Pons (tissue), 1 donor: ENCODE results near the gene CD96.
"Not testable (repeated sequence)": the region's sequence is repeated elsewhere in the genome, so short reads cannot be mapped to it uniquely, and the experiment has no call there.

ENCODE experiments used
- DNase-seq: peaks from one replicate; pipeline ENCODE4 v3.0.0-alpha.2; 2016; ENCODE audit warnings: low spot score

CD96 gene

GRCh38 chr3:111561902-111562301 lies 19.9 kb downstream of the CD96 start:
- DNase-seq, result not testable (repeated sequence)

GRCh38 chr3:111566844-111567243 lies 24.8 kb downstream of the CD96 start:
- DNase-seq, result no peak

GRCh38 chr3:111568355-111568754 lies 26.4 kb downstream of the CD96 start:
- no peak for DNase-seq

DNA sequence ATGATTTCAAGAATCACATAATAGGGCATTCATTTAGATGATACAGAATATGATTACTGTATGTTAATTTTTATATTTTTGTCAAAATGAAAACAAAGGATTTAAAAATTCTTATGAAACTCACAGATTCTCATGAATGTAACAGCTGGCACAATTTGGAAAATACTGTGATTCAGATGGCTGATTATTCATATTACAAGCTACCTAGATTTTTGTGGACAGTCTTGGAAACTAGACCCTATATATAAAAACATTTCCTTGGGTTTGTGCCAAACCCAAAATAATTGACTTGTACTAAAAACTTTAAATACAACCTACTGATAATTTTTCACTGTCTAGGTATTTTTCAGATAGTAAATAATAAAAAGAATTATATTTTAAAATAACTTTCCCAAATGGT lies 26.9 kb downstream of the CD96 start:
- DNase-seq, result no peak

- no peak for DNase-seq
These were observed 28.5 kb downstream of the CD96 start for GRCh38 chr3:111570404-111571030.

- DNase-seq, result no peak
These were observed 29.3 kb downstream of the CD96 start for GRCh38 chr3:111571282-111571681.

- no peak for DNase-seq
These were observed 30.0 kb downstream of the CD96 start for GRCh38 chr3:111571907-111572460.

- no peak for DNase-seq
These were observed 35.1 kb downstream of the CD96 start for GRCh38 chr3:111577113-111577512.

DNA sequence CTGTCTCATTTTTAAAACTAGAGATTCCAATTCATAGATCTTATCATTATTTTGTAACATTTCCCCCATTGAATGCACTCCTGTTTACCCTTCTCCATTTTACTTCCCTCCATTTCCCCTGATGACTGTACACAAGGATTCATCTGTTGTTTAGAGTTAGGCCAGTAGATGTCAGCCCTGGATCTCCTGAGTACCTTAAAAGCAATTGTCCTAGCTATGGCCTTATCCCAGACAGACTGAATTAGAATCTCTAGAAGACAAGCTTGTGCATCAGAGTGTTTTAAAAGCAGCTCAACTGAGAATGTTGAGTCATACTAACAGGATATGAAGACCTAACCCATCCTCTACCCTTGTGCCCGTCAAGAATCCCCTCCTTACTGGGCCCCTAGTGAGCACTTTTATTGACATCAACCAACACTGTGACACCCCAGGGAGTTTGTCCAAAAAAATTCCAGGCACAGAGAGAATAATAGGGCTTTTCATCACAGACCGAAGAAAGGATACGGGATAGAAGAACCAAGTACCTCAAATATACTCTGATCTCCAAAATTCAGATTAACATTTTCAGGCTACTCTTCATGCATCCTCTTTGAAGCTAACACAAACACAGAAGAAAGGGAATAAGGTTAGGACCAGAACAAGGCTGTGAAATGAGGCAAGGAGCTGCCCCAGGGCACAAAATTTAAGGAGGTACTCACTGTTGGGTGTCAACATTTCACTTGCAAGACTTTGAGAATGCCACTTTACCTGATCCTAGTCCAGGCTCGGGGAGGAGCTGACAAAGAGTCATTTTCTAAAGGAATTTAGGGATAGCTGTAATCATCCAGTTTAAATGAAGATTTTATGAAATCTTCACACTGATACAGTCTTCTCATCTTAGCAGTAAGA lies 36.0 kb downstream of the CD96 start:
- DNase-seq, result peak; percentile 48

DNA sequence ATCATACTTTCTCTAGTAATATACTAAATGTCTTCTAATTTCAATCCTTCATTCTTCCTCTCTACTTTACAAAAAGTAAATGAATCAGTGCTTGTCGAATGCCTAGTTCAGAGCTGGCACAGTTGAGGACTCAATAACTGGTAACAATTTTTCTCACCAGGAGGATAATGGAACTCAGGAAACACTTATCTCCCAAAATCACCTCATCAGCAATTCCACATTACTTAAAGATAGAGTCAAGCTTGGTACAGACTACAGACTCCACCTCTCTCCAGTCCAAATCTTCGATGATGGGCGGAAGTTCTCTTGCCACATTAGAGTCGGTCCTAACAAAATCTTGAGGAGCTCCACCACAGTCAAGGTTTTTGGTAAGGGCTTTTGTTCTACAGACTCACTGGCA lies 36.9 kb downstream of the CD96 start:
- DNase-seq, result no peak

DNA sequence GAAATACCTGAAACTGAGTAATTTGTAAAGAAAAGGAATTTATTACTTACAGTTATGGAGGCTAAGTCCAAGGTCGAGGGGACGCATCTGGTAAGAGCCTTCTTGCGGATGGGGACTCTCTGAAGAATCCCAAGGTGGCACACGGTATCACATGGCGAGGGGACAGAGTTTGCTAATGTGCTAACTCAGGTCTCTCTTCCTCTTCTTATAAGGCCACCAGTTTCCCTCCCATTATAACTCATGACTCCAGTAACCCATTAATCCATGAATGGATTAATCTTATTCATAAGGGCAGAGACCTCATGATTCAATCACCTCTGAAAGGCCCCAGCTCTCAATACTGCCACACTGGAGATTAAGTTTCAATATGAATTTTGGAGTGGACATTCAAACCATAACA lies 37.5 kb downstream of the CD96 start:
- DNase-seq, result no peak

- DNase-seq, result no peak
These were observed 39.6 kb downstream of the CD96 start for GRCh38 chr3:111581403-111582119.

DNA sequence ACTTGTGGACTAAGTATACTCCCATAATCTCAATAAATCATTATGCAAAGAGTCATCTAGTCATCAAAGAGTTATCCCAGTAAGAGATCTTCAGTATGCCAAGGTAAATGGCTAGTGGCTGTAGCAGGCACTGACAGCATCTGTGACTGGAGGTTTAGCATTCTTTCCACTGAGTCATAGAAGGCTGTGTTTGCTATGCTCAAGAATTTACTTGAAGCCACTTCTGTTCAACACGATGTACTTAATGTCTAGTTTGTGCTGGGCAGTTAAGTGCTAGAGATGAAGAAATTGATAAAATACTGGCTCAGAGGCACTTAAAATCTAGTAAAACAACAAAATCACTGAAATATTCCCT lies 40.1 kb downstream of the CD96 start:
- DNase-seq, result no peak

- no peak for DNase-seq
These were observed 42.7 kb downstream of the CD96 start for GRCh38 chr3:111584744-111585143.

- no peak for DNase-seq
These were observed 43.2 kb downstream of the CD96 start for GRCh38 chr3:111585217-111585616.

DNA sequence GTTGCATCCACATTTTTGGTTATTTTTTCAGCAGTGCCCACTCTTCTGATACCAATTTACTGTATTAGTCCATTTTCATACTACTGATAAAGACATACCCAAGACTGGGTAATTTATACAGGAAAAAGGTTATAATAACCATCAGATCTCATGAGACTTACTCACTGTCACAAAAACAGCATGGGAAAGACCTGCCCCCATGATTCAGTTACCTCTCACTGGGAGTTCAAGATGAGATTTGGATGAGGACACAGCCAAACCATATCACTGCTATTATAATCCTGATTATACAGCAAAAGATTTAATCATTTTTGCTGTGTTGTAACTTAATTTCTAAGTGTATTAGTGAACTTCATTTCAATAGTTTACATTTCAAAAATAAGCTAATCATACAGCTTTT lies 46.5 kb downstream of the CD96 start:
- DNase-seq, result no peak

DNA sequence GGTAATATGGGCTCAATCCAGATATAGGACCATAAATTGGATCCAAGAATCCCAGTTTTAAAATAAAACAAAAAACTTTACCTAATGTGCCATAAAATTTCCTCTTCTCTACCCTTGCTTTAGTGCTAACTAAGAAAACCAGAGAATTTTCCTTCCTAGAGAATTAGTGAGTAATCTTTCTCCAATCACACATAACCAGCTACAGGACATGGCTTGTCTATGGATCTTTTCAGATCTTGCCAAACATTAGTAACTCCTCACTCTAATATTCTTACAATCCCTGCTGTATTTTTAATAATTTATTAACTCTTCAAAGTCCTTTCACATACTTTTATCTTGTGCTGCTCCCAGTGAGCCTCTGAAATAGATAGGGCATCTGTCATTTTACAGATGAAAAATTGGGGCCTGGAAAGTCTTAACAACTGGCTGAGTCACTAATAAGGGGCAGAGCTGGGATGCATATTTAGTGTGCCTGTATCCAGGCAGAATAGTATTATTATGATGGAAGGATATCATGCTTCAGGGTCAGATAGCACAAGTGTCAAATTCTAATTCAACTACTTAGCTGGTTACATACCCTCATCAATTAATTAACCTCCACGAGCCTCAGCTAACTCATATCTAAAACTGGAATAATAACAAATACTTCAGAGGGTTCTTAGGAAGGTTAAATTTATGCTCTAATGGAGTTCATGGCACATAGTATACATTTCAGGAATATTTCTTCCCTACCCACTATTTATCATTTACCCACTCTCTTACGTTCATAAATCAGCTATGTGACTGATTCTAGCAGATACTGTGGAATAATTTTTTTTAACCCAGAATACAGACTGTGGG lies 47.5 kb downstream of the CD96 start:
- DNase-seq, result no peak

- no peak for DNase-seq
These were observed 48.1 kb downstream of the CD96 start for GRCh38 chr3:111590143-111590491.

GRCh38 chr3:111591555-111591954 lies 49.6 kb downstream of the CD96 start:
- no peak for DNase-seq

DNA sequence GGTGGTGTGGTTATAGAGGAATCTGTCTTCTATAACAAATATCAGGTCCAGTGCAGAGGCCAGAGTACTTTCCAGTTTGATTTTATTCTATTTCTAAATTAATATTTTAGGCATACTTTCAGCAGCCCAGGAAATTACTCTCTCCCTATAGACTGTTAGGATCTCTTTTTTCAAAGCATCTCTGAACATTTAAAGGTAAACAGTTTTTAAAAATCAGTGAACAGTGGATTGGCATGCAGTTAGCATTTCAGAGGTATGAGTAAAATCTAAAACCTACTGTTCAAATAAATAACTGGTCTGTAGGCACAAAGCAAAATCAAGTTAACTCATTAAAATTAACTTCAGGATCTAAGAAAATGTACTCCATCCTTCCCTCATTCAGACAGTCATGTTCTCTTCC lies 50.1 kb downstream of the CD96 start:
- DNase-seq, result no peak

- DNase-seq, result no peak
These were observed 50.9 kb downstream of the CD96 start for GRCh38 chr3:111592936-111593335.

GRCh38 chr3:111593666-111594065 lies 51.7 kb downstream of the CD96 start:
- DNase-seq, result no peak
